Measurements from ENCODE around the gene LIPN. TPM values are rescaled to one million over a fixed set of nuclear protein-coding genes. Genes with fewer than 3 reads are reported as not detected.

Gene LIPN
- total RNA-seq, 1 experiment from 2014 or later, result not detected

- DNase-seq (ENCODE audit: low spot score), result peak; percentile 18
- BruUV-seq (replicated peaks), result no TSS peak
- H3K27me3 ChIP-seq (replicated peaks; ENCODE audit: insufficient read depth, low read depth, low read length, poor library complexity), result no peaks in the 10 kb centered on the region
Measured at GRCh38 chr10:88819290-88819689, 59.5 kb downstream of the LIPN start.

DNA sequence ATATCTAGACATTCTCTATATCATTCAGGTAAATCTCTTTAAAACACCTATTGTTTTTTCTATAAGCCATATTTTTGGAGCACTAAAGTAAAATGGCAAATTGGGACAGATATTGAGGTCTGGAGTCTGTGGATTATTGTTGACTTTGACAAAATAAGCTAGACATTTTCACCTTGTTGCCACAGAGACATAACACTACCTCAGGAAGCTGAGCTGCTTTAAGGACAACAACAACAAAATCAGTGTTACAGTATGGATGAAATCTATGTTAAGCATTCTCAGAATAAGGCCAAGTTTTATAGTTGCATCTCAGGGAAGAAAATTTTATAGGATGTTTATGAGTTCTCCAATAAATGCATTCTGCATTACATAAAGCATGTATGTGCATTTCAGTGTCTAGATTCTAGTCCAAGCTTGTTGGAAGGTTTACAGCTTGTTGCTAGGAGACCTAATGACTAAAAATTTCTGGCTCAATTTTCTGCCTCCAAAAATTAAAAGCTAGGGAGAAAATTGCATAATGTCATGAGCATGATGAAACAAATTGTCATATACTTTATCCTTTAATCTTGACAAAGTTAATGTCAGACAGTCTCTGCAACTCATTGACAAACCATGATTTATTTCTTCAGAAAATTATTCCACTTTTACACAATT, 61.1 kb downstream of the LIPN start:
- Histone ChIP-seq H3K4me1 (ENCODE audit: insufficient read depth, low read length, poor library complexity, severe bottlenecking) (peaks cover 26% of the 10 kb centered on the region), H3K27me3 (replicated peaks; ENCODE audit: insufficient read depth, low read depth, low read length, poor library complexity) (no peaks in the 10 kb centered on the region), H3K36me3 (ENCODE audit: insufficient read depth, low read length, poor library complexity, severe bottlenecking) (no peaks in the 10 kb centered on the region), H3K4me3 (ENCODE audit: low read depth, low read length, poor library complexity, severe bottlenecking) (no peak overlapping the region), H3K9me3 (ENCODE audit: low read depth, low read length, poor library complexity, severe bottlenecking) (no peaks in the 10 kb centered on the region), H3K27ac (ENCODE audit: low read depth, low read length, poor library complexity, severe bottlenecking) (peak overlapping the region; percentile 51)
- BruUV-seq (replicated peaks), result no TSS peak
- ChIA-PET CTCF (no interaction called here), POLR2A (ENCODE audit: low non-redundant PET) (no interaction called here)
- DNase-seq (ENCODE audit: low spot score), result peak; percentile 41
- no peak for TF ChIP-seq CTCF (conservative IDR thresholded peaks at IDR 0.05; ENCODE audit: low read depth, low read length)
- no peak for TF ChIP-seq EZH2 (IDR thresholded peaks at IDR 0.05; ENCODE audit: borderline replicate concordance, low read depth, low read length, poor library complexity, severe bottlenecking)
- intact Hi-C loops (cut with micrococcal nuclease; ENCODE audit: unreplicated experiment), result no loop called here

More at GRCh38 chr10:88819290-88819689, 59.5 kb downstream of the LIPN start:
- CTCF ChIA-PET, result no interaction called here
- Histone ChIP-seq H3K4me3 (ENCODE audit: low read depth, low read length, poor library complexity, severe bottlenecking) (no peak overlapping the region), H3K4me1 (ENCODE audit: insufficient read depth, low read length, poor library complexity, severe bottlenecking) (peaks cover 26% of the 10 kb centered on the region), H3K27ac (ENCODE audit: low read depth, low read length, poor library complexity, severe bottlenecking) (no peak overlapping the region), H3K36me3 (ENCODE audit: insufficient read depth, low read length, poor library complexity, severe bottlenecking) (no peaks in the 10 kb centered on the region), H3K9me3 (ENCODE audit: low read depth, low read length, poor library complexity, severe bottlenecking) (no peaks in the 10 kb centered on the region)
- POLR2A ChIA-PET (ENCODE audit: low non-redundant PET), result no interaction called here
- no peak for TF ChIP-seq CTCF (conservative IDR thresholded peaks at IDR 0.05; ENCODE audit: low read depth, low read length)
- intact Hi-C loops (cut with micrococcal nuclease; ENCODE audit: unreplicated experiment), result no loop called here

- no peaks in the 10 kb centered on the region for H3K9me3 ChIP-seq (ENCODE audit: low read depth, low read length, poor library complexity, severe bottlenecking)
- H3K27ac ChIP-seq (ENCODE audit: low read depth, low read length, poor library complexity, severe bottlenecking), result no peak overlapping the region
- H3K4me3 ChIP-seq (ENCODE audit: low read depth, low read length, poor library complexity, severe bottlenecking), result no peak overlapping the region
- BruUV-seq (replicated peaks), result no TSS peak
- H3K4me1 ChIP-seq (ENCODE audit: insufficient read depth, low read length, poor library complexity, severe bottlenecking), result peaks cover 8% of the 10 kb centered on the region
- intact Hi-C loops (cut with micrococcal nuclease; ENCODE audit: unreplicated experiment), result no loop called here
- no peaks in the 10 kb centered on the region for H3K27me3 ChIP-seq (replicated peaks; ENCODE audit: insufficient read depth, low read depth, low read length, poor library complexity)
- TF ChIP-seq CTCF (conservative IDR thresholded peaks at IDR 0.05; ENCODE audit: low read depth, low read length) (no peak), EZH2 (IDR thresholded peaks at IDR 0.05; ENCODE audit: borderline replicate concordance, low read depth, low read length, poor library complexity, severe bottlenecking) (no peak)
- ChIA-PET CTCF (interaction anchor here (1.1 kb wide), 1 partner anchor 106 kb away, joined by 3 read pairs; no protein-coding TSS in a partner anchor), POLR2A (ENCODE audit: low non-redundant PET) (no interaction called here)
- no peak for DNase-seq (ENCODE audit: low spot score)
- H3K36me3 ChIP-seq (ENCODE audit: insufficient read depth, low read length, poor library complexity, severe bottlenecking), result no peaks in the 10 kb centered on the region
Measured at GRCh38 chr10:88826388-88826787, 66.6 kb downstream of the LIPN start.
